Activated T-helper 9 cell treated with anti-CD3 and anti-CD28 coated beads, Interleukin-2, amount 50 U/mL, for 16 hours (primary cell): ENCODE measurements around the gene LPAR3.

ENCODE experiments used
- DNase-seq: peaks from one replicate; pipeline ENCODE4 v3.0.0-alpha.2; 2020; ENCODE audit warnings: low read depth

Gene LPAR3

DNA sequence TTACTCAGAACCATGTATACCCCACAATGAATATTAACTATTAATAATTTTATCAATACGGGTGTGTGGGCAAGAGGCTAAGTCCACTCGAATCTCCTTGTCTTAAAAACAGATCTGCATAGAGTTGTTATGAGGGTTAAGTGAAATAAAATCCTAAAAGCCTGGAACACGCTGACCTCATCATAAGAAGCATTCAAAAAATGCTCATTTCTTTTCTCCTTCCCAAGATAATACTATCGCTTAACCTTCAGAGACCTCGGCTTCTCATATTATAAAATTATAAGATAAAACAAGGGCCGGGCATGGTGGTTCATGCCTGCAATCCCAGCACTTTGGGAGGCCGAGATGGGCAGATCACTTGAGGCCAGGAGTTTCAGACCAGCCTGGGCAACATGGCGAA lies 35.1 kb downstream of the LPAR3 start:
- no peak for DNase-seq

DNA sequence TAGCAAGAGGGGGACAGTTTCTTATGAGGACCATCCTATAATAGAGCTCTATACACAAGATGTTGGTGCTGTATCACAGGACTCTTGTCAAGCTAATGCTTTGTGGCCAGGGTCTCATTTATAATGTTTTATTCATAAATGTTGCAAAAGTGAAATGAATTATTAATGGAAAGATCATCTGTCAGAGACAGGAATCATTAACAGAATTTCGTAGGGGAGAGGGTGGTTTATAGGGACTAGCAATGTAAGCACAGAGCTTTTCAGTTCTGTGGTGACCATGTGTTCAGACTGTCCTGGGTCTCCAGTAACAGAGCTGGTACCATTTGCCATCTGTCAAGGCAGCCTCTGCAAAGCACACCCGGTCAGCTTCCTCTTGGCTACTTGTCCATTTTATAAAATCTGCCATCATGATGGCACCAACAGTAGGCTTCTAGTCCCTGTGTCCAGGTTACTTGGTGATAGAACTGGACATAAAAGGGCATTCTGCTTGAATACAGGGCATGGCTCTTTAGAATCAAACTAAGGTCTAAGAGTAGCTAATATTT lies 36.2 kb downstream of the LPAR3 start:
- DNase-seq = no peak

DNA sequence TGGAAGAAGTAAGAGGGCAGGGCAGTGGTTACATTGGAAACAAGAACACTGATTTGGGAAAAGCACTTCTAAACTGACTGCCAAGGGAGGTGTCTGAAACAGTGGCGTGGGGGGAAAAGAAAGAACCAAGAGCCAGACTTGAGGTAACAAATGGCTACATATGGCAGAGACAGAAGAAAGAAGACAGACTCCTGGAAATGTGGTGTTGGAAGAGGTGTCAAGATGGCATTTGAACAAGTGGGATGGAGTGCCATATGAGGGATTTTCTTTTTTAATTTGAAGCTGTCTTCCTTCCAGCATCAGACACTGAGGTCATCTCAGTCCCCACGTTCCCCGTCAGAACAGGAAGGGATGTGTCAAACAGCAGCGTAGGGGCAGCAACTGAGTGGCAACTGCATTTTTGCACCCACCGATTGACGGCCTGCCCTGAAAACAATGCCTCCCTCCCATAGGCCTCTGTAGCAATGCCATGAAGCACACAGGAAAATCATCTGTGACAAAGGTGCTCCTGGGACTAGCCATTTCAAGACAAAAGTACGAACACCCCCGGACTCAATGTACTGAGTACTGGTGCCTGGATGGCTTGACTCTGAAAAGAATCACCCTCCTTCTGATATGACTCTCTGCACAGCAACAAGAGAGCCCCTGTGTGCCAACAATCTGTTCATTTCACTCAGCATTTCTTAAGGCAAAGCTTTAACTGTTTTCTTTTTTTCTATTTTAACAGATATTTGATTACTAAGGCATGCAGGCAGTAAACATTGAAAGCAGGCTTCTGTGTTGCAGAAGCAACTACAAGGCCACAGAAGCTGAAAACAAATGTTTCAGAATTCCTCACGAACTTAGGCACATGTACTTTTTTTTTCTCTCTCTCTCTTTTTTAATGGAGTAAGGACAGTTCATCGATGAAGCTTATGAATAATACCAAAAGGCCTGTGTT lies 37.0 kb downstream of the LPAR3 start:
- DNase-seq = no peak

DNA sequence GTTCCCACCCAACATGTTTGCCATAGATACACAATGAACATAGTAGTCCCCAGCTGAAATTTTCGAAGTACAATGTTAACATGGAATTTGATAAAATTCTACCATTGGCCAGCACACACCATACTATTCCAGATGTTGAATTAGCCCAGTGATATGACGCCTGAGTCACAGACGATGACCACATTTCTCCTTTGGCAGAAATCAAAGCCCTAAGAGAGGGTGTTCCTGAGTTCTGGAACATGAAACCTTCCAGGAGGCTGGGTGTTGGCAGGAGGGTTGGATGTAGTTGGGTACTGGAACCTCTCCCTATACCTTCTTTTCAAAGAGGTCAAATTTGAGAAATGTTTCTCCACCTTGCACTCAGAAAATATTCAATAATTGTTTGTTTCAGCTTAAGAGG lies 37.8 kb downstream of the LPAR3 start:
- DNase-seq = no peak

DNA sequence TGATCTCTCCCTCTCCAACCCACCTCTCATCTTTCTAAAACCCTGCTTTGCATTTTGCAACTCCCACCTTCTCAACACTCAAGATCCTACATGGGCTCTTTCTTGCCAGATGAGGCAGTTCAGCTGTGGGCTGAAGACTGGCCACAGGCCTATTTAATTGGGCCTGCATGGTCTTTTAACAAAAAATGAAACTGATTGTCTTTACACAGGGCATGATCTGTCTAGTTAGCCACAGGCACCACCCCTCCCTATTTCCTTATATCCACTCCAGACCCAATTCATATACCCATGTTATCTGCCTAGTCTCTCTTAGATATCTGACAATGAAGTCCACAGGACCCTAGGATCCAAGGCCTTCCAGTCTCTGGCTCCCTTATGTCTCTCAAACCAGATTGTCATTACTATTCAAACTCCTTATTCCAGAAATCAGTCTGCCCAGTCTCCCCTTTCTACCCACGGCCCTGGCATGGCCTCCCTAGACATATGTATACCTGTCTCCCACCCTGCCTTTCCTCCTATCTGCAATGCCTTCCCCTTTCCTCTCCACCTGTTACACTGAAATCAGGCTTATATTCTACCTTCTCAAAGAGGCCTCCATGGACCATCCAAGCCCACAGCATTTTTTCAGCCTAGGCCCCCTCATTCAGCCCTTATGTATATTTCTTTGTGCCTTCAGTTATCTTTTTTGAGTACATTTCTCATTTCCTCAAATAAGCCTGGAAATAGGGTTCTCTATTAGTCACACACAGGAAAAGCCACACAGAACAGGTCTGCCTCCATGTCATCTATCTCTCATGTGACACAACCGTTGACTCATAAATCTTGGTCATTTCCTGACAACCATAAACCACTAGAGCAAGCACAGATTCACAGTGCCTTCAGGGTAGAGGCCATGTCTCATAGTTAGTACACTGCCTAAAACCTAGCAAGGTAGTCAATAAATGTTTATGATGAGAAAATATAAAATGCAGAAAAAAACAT lies 39.0 kb downstream of the LPAR3 start:
- DNase-seq = no peak

DNA sequence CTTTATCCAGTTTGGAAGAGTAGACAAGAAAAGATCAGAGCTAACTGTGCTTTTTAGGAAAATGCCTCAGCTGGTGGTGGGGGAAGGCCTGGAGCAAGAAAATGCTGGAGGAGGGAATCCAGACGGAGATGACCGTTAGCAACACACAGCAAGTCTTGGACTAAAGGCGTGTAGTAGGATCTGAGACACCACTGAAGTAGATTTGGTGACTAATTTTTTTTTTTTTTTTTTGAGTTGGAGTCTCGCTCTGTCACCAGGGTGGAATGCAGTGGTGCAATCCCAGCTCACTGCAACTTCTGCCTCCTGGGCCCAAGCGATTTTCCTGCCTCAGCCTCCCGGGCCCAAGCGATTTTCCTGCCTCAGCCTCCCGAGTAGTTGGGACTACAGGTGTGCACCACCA lies 41.2 kb downstream of the LPAR3 start:
- no peak for DNase-seq

DNA sequence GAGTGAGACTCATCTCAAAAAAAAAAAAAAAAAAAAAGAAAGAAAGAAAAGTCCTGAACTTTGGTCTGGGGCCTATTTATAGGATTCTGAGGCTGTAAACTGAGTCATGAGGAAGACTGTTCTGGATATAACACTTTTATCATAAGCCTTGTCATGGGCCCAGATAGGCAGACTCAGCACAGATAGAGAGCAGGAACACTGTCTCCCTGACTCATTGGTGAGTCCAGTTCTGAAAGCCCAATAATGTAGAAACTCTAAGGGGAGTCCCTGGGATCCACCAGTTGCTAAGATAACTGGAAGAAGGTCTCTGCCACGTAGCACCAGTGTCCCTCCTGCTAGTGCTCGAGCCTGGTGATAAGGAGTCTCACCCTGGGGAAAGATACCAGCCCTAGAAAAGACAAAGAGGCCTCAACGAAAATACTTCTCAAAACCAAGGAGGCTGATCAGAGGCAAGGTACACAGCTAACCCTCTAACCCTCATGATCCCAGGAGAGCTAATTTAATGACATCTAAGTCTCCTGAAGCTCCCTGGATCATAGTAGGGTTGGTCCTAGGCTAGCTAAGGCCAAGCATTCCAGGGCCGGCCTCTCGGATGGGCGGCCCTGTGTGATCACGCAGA lies 43.5 kb downstream of the LPAR3 start:
- DNase-seq = no peak

DNA sequence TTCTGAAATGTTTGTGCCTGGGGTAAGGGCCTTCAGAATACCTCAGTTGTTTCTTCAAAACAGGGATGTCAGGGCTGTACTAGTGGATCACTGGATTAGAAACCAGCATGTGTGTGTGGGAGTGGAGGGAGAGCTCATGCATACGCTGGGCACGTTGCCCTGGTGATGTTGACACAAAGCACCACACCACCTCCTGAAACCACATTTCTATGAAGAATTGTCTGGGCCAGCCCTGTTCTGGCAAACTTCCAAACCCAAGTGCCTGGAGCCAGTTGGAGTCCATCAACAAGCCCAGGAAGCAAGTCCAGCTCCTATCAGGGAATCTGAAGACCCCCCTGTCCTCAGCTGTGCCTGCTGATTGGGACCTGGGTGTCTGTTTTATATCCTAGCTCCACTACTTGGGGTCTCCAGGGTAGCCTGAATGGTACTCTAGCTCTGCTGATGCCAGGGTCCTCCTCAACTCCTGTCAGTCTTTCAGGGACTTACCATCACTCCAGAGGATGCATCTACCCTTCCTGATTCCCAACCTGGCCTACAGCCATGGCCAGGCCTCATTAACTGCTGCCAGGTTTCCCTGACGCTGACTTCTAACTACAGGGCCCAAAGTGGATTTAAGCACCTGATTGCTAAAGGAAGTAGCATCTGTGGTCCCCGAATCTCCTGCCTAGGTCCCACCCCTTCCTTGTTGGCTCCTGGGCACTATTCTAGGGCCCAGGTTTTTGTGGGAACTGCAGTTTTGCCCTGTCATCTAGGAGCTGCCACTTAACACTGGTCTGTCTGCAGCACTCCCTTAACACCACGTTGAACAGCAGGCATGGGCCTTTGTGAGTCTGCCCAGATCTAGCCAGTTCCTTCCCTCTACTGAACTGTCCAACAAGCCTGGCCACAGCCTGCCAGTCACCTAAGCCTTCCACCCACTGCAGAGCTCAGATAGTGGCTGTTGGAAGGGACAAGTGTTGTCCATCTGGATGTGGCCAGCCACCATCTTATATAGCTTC lies 45.5 kb downstream of the LPAR3 start:
- DNase-seq = no peak

DNA sequence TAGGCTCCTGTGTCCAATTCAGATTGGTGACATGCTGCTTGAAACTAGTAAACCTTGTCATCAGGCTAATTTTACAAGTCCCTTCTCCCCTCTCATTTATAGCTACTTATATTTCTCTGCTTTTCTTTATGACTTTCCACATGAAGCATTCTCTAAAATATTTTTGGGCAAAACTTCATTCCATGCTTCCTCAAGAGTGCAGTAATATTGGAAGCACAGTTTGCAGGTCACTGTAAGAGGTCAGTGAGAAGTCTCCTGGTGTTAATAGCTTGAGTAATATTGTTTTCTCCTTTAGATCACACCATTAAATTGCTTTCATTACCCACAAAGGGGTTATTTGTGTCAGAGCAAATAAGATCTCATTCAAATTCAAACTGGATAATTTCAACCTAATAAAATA lies 46.6 kb downstream of the LPAR3 start:
- no peak for DNase-seq

DNA sequence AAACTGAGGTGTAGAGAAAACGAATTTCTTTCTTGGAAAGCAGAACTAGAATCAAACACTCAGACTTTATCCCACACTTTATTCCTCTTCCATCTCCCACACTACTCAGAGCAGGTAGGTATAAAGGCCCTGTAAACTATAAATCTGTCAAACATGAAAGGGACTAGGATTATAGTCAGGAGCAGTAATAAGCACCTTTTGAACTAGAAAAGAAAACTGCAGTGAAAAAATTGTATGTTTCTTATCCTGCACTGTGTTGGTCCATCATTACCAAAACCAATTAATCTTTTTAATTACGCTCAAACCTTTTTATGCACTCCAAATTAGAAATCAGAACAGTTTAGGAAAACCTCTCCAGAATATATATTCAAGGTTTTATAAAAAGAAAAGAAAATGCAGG lies 47.6 kb downstream of the LPAR3 start:
- no peak for DNase-seq

DNA sequence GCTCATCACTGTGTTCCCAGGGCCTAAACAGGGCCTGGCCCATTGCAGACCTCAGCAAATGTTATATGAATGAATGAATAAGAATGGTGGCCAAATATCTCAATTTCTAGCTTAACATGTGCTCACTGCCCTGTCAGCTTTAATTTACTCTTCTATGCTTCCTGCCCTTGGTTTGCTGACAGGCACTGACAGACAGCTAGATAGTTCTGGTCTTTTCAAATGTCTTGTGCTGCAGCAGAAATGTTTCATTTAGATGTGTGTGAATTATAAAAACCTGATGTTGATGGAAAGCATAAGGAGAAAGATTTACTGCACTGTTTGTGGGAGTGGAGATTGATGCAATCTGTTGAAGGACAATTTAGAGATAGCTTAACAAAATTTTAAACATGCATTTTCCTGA lies 48.9 kb downstream of the LPAR3 start:
- DNase-seq = no peak

DNA sequence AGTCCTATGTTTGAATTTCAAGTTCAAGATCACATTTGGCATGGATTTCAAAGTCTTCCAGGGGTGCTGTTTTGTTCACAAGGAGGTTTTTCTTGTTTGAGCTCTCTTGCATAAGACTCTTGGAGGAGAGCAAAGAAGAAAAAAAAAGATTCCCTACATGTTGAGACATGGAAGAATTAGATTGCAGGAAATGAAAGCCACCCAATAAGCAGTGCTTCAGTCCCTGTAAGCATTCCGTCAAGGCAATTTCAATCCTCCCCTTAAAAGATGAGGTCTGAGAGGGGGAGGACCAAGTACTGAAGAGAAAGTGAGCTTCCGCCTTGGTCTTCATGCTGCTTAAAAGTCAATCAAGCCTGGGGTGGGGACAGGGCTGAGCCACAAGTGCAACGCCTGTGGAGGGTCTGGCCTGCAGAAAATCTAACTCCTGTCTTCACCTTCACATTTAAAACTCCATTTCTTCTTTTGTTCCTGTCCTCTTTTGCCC lies 50.2 kb downstream of the LPAR3 start:
- no peak for DNase-seq

DNA sequence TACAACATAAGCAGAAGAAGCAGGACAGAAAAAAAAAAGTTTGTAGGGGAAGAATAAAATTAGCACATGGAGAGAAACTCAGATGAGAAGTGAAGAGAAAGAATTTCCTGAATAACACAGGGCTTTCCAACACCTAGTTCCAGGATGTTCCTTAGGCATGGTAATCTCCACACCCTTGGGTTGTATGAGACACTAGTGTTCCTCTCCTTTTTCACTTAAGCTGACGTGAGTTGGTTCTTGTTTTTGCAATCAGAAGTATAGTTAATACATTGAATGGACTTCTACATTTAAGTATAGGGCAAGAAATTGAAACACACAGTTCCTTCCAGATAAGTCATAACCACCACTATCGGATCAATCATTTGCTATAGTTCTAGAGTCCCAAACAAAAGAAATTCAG lies 51.0 kb downstream of the LPAR3 start:
- DNase-seq = no peak

DNA sequence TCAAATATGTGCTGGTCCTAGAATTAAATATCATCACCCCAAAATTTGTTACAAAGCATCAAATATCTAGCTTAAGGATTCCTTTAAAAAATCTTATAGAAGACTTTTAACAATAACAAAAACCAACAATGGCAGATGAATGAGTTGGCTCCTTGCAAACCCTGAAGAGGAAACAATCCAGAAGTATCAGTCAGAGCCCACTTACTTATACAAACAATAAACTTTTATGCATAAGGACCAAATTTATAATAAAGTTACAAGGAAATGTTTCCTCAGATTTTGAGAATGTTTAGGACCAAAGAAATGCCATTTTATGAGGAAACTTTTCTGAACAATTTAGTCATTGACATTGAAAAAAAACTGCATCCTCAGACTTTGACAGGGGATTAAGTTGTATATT lies 52.7 kb downstream of the LPAR3 start:
- DNase-seq = no peak

DNA sequence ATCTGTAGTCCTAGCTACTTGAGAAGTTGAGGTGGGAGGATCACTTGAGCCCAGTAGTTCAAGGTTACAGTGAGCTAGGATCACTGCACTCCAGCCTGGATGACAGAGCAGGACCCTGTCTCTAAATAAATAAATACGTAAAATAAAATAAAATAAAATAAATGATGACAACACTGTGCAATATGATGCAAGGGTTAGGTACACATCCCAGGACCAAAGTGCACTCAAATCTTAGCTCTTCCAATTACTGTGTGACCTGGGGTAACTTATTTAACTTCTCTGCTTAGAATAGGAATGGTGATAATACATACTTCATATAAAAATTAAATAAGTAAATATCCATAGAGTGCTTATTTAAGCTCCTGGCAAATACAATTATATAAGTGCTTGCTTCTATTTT lies 53.5 kb downstream of the LPAR3 start:
- no peak for DNase-seq

DNA sequence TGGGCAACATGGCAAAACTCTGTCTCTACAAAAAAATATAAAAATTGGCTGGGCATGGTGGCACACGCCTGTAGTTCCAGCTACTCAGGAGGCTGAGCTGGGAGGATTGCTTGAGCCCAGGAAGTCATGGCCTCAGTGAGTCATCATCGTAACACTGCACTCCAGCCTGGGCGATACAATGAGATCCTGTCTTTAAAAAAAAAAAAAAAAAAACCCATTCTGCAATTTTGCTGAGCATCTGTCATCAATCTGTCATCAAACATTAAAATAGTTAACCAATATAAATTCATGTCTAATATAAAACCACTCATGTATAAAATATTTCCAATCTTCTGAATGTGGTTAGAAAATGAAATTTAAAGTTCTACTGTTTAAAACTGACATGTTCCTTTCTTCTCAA lies 56.9 kb downstream of the LPAR3 start:
- DNase-seq = no peak

DNA sequence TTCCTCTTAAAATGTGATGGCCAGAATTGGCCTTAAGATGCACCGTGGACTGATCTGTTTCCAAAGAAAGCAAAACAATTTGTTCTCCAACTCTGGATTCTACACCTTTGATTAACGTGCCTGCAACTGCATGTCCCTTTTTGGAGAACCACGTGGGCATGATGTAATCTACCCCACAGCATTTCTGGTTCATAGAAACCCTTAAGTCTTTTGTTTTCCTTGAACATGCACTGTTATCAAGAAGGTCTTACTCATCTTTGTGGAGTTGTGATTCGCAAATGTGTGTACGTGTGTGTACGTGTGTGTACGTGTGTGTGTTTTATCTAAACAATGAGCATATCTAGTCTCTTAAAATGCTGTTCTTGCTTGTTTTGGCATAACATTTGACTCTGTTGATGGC lies 57.8 kb downstream of the LPAR3 start:
- DNase-seq = no peak

DNA sequence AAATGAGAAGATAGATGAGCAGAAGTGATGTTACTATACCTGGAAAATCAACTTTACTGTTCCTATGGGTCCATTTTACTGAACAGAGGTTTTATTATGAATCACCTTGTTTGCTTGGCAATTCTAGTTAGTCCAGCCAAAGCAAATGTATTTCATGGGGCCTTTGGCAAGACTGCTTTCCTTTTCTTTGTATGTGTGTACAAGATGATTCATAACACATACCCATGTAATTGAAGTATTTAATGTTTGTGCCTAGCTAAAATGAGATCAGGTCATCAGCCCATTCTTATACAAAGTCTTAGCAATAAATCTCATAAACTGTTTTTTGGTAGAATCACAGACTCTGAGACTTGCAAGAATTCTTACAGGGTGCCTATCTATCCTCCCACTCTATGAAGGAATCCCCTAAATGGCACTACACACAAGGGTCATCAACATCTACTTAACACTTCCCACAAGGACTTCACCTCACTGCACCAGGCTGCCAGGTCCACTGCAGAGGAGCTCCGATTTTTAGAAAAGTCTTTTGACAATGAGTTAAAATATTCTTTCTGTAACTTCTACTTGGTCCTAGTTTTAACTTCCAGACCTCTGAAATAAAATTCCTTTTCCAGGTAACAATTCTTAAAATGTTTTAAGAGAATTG lies 58.5 kb downstream of the LPAR3 start:
- no peak for DNase-seq

DNA sequence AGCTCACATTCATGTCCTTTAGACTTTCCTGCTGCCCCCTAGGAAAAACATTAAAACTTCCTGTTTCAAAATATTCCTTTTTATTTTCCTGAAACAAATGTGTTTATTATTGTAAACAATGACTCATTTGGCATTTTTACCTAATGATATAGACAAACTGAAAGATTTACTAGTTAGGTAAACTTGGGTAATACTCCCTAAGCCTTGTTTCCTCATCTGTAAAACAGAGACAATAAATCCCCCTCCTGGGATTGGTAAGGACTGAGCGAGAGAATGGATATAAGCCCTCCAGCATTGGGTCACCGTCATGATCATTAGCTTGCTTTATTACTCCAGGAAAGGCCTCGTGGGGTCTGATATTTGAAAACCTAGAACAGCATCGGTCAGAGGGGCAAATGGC lies 59.8 kb downstream of the LPAR3 start:
- DNase-seq = no peak

DNA sequence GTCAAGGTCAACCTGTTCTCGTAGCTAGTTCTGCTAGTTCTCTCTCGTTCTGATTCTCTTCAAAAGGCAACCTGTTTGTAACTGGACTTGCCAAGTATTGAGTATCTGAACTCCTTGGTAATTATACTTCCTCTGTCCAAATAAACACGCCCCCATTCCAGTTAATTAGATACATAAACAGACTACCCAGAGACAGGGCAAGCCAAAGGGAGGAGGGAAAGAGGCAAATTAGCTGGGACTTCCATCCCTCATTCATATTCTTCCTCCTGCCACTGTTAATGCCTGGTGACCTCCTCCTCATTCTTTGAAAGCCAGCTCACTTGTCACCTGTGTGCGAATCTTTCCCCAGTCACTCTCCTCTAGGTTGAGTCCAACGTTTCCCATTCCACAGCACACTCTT lies 62.9 kb downstream of the LPAR3 start:
- no peak for DNase-seq
